ENCODE results near the gene ZSCAN23. TPM values are rescaled to one million over a fixed set of nuclear protein-coding genes. Genes with fewer than 3 reads are reported as not detected.

The ZSCAN23 gene
- total and polyA plus RNA-seq, 2 of the 8 experiments (the other 6 are each of a cell fraction or from before 2014, with no cell fraction given) = 0.74 to 5.3 TPM

DNA sequence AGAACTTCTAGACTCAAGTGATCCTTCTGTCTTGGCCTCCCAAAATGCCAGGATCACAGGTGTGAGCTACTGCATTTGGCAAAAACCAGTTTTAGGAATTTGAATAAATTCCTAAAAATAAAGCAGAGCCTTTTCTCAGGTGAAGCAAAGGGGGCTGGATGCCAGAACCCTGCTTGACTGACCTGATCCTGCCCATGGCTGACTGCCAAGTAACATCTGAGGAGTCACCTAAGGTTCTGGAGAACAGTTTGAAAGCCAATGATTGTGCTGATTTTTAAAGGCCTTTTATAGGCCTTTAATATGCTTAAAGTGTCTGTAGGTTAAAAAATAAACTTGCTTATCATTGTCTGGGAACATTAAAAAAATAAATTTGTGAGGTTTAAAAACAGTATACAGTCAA is 29.6 kb downstream of the ZSCAN23 start (continued):
- TF ChIP-seq CHD7 (IDR thresholded peaks at IDR 0.05; ENCODE audit: insufficient replicate concordance, low read length) (no peak), CREB1 (IDR thresholded peaks at IDR 0.05) (no peak), TEAD4 (IDR thresholded peaks at IDR 0.05; ENCODE audit: low read depth, low read length) (no peak), POU5F1 (IDR thresholded peaks at IDR 0.05; ENCODE audit: low read depth, low read length) (no peak), EGR1 (IDR thresholded peaks at IDR 0.05; ENCODE audit: borderline replicate concordance, low read depth, low read length) (no peak), HDAC6 (IDR thresholded peaks at IDR 0.05; ENCODE audit: low read depth, low read length) (no peak), JUND (IDR thresholded peaks at IDR 0.05; ENCODE audit: low read length) (no peak), ZNF274 (IDR thresholded peaks at IDR 0.05; ENCODE audit: borderline replicate concordance, extremely low read depth, low read length) (no peak), CTBP2 (IDR thresholded peaks at IDR 0.05; ENCODE audit: borderline replicate concordance, insufficient read depth, insufficient read length, low read length) (no peak), EZH2 (IDR thresholded peaks at IDR 0.05; ENCODE audit: low read depth, low read length, severe bottlenecking) (no peak)
- TF ChIP-seq, protein P1, sequence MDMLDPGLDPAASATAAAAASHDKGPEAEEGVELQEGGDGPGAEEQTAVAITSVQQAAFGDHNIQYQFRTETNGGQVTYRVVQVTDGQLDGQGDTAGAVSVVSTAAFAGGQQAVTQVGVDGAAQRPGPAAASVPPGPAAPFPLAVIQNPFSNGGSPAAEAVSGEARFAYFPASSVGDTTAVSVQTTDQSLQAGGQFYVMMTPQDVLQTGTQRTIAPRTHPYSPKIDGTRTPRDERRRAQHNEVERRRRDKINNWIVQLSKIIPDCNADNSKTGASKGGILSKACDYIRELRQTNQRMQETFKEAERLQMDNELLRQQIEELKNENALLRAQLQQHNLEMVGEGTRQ (IDR thresholded peaks at IDR 0.05; ENCODE audit: low read length) = no peak

All from H1 (cell line).